Ovary (tissue), 9 donors: ENCODE data around the gene KLHL5. TPM values are rescaled to one million over a fixed set of nuclear protein-coding genes. Genes with fewer than 3 reads are reported as not detected.

Experiments
- DNase-seq, 5 donors: peaks; one replicate each; pipeline ENCODE4 v3.0.0-alpha.2; 2019 to 2020
- H3K27ac ChIP-seq, 2 donors: fragments of 200-600 bp; one replicate each; pipeline versions ENCODE4 v1.5.1 to v1.8.0; 2019 to 2022
- H3K27me3 ChIP-seq: fragments of 200-600 bp; one replicate; pipeline ENCODE4 v1.8.0; 2022
- H3K36me3 ChIP-seq: fragments of 200-600 bp; sonication (generic); one replicate; pipeline ENCODE4 v1.5.1; 2019
- H3K4me1 ChIP-seq: one replicate; pipeline ENCODE4 v1.8.1; 2013; ENCODE audit warnings: mild to moderate bottlenecking, moderate library complexity; ENCODE audit not compliant: insufficient read depth
- H3K4me3 ChIP-seq: fragments of 200-600 bp; sonication (generic); one replicate; pipeline ENCODE4 v1.5.1; 2017
- H3K9me3 ChIP-seq, 2 donors: fragments of 200-600 bp in 1 of 2; sonication (generic) in 1 of 2; one replicate each; pipeline versions ENCODE4 v1.5.1 to v1.8.1; 2013 to 2019; ENCODE audit warnings: mild to moderate bottlenecking in 1 of 2, moderate library complexity in 1 of 2
- EP300 ChIP-seq: sonication (generic); formaldehyde crosslinking; IDR thresholded peaks from one replicate; pipeline ENCODE4 v1.6.1; 2017; ENCODE audit warnings: antibody characterized with exemption
- POLR2A ChIP-seq: fragments of 450-650 bp; IDR thresholded peaks from one replicate; pipeline ENCODE4 v1.6.1; 2017; ENCODE audit warnings: antibody characterized with exemption, mild to moderate bottlenecking, moderate library complexity
- WGBS, 3 donors: extraction: QIAGEN DNeasy Blood & Tissue Kit in 1 of 3; methylation state at CpG; one replicate each; pipeline versions ENCODE4 v1.1.5 to v1.1.7; 2013 to 2017; 5-methylcytosine and 5-hydroxymethylcytosine counted together
- intact Hi-C, 4 donors: fragments of 100-400 bp; cut with DNase I; formaldehyde crosslinking; loops; one replicate each; pipeline versions ENCODE4 v1.11.0 to v1.15.1; 2022 to 2023
- polyA plus RNA-seq, 2 donors: library from polyadenylated mRNA; stranded (reverse); fragments of 200-250 nt in 1 of 2; fragments of 350-450 nt in 1 of 2; fragmentation: Illumina TruSeq in 1 of 2; extraction: RNeasy Lipid Tissue Mini Kit (QIAGEN cat#74804) in 1 of 2; gene quantifications; one replicate each; pipeline ENCODE4 v1.2.3, GENCODE V29; 2013 to 2014
- total RNA-seq, 7 donors: library from RNA; depleted of rRNA in 2 of 7; stranded (reverse); fragments of >200 nt in 2 of 7; fragmentation: NEBNext Ultra II Directional in 3 of 7; extraction: Animal tissue kit (Norgen Biotek cat#: 25700) in 3 of 7; gene quantifications; one replicate each; pipeline versions ENCODE4 v1.1.0 to v1.2.4, GENCODE V29; 2016 to 2023
- TF ChIP-seq, protein P1 (sequence below), 3 donors: fragments of 450-650 bp in 2 of 3; fragments of 200-600 bp in 1 of 3; IDR thresholded peaks; one replicate each; pipeline versions ENCODE4 v1.5.1 to v1.8.0; 2016 to 2022; ENCODE audit warnings: antibody characterized with exemption in 3 of 3, mild to moderate bottlenecking in 1 of 3
- donor health status: DM: no; HTN: no; CAD: no; lungs with moderate emphysema.
- donor health status: DM: no; HTN: no; CAD: no.
- donor health status: Bipolar disorder and iron deficiency.
- donor health status: DM: yes; HTN: yes; CAD: no.
- donor health status: DM: no; HTN: no; CAD: no.
- donor health status: DM: yes; HTN: yes; CAD: no.

KLHL5 gene
- total and polyA plus RNA-seq, 9 donors, result 18.0 to 45.9 (median 34.1) TPM

DNA sequence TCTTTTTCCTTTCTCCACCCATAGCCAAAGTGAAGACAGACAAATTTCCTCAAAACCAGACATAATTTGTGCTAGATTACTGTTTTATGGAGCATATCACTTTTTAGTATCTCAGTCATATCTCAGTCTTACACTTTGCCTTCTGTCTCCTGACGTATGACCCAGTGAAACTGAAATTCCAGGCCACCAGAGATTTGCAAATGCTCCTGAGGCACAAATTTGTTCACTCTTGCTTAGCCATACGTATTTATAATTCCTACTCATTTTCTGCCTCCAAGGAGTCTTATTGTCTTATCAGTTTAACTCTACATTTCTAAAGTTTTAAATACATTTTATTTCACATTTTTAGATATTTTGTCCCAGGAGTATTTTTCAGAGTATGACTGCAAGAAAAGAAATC lies 39.8 kb upstream of the KLHL5 start:
- WGBS, 3 donors, result 90 to 93% (median 91%) methylated on average over 2 of the region's 2 CpGs
- Histone ChIP-seq H3K27me3 (no peaks in the 10 kb centered on the region), H3K36me3 (no peaks in the 10 kb centered on the region)

DNA sequence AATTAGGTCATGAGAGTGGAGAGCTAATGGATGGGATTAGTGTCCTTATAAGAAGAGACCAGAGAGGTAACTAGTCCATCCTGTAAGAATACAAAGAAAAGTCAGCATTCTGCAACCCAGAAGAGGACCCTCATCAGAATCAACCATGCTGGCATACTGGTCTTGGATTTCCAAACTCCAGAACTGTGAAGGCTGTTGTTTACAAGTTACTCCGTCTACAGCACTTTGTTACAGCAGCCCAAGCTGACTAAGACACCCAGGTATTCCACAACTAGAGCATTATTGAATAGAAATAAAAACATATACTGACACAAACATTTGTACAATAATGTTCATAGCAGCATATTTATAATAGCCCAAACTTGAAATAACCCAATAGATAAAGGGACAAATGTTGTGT lies 39.0 kb upstream of the KLHL5 start:
- H3K27me3 ChIP-seq, result no peaks in the 10 kb centered on the region
- WGBS, 3 donors, result 72 to 91% (median 86%) methylated on average over 1 of the region's 1 CpG
- no peak for DNase-seq
- no peak overlapping the region for H3K4me3 ChIP-seq
- no peaks in the 10 kb centered on the region for H3K4me1 ChIP-seq
- no peak overlapping the region for H3K27ac ChIP-seq
- intact Hi-C loops, result no loop called here
- no peaks in the 10 kb centered on the region for H3K9me3 ChIP-seq
- H3K36me3 ChIP-seq, result no peaks in the 10 kb centered on the region
- TF ChIP-seq POLR2A (no peak), EP300 (no peak)
- TF ChIP-seq, protein P1, sequence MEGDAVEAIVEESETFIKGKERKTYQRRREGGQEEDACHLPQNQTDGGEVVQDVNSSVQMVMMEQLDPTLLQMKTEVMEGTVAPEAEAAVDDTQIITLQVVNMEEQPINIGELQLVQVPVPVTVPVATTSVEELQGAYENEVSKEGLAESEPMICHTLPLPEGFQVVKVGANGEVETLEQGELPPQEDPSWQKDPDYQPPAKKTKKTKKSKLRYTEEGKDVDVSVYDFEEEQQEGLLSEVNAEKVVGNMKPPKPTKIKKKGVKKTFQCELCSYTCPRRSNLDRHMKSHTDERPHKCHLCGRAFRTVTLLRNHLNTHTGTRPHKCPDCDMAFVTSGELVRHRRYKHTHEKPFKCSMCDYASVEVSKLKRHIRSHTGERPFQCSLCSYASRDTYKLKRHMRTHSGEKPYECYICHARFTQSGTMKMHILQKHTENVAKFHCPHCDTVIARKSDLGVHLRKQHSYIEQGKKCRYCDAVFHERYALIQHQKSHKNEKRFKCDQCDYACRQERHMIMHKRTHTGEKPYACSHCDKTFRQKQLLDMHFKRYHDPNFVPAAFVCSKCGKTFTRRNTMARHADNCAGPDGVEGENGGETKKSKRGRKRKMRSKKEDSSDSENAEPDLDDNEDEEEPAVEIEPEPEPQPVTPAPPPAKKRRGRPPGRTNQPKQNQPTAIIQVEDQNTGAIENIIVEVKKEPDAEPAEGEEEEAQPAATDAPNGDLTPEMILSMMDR (IDR thresholded peaks at IDR 0.05), result no peak

More for the DNA sequence above, 39.8 kb upstream of the KLHL5 start:
- Histone ChIP-seq H3K9me3 (no peaks in the 10 kb centered on the region), H3K4me1 (no peaks in the 10 kb centered on the region), H3K27ac (no peak overlapping the region), H3K4me3 (no peak overlapping the region)
- no peak for TF ChIP-seq POLR2A
- TF ChIP-seq EP300, result no peak
- TF ChIP-seq, protein P1 (IDR thresholded peaks at IDR 0.05), result no peak
- intact Hi-C loops, result no loop called here
- no peak for DNase-seq

DNA sequence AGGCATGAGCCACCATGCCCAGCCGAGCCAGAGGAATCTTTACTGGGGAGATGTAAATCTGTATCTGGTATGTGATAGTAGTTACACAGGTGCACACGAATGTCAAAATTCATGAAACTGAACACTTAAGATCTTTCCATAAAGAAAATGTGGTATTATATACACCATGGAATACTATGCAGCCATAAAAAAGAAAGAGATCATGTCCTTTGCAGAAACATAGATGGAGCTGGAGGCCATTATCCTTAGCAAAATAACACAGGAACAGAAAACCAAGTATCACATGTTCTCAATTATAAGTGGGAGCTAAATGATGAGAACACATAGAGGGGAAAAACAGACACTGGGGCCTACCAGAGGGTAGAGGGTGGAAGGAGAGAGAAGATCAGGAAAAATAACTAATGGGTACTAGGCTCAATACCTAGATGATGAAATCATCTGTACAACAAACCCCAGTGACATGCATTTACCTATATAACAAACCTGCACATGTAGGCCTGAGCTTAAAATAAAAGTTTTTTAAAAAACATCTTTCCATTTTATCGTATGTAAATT lies 37.6 kb upstream of the KLHL5 start:
- Histone ChIP-seq H3K27me3 (no peaks in the 10 kb centered on the region), H3K4me3 (no peak overlapping the region), H3K9me3 (no peaks in the 10 kb centered on the region), H3K27ac (no peak overlapping the region), H3K4me1 (no peaks in the 10 kb centered on the region), H3K36me3 (no peaks in the 10 kb centered on the region)
- TF ChIP-seq POLR2A (no peak), EP300 (no peak)
- TF ChIP-seq, protein P1 (IDR thresholded peaks at IDR 0.05), result no peak
- no peak for DNase-seq
- intact Hi-C loops, result no loop called here
- WGBS, 3 donors, result 96% methylated on average over 3 of the region's 3 CpGs

DNA sequence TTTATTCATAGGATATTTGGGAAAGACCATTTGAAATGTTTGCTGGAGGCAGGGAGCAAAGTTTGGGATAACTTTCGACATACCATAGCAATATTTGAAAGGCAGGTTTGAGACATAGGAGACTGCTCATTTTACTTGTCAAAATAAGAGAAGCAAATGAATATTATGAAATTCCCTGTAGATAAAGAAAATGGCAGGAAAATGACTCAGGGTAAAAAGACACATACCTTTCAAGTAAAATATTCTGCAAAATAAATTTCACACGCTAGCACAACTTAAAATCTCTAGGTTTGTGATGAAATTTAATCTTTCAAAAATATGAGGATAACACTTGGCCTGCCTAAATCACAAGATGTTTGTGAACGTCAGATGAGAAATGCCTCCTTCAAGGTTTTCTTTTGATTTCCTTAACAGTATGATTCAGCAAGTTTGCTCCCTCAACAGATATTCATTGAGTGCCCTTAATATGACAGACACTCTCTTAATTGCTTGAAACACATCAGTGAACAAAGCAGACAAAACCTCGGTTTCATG lies 36.4 kb upstream of the KLHL5 start:
- no peak overlapping the region for H3K27ac ChIP-seq
- H3K4me1 ChIP-seq, result no peaks in the 10 kb centered on the region
- WGBS, 3 donors, result 22 to 39% (median 26%) methylated on average over 4 of the region's 4 CpGs
- TF ChIP-seq POLR2A (no peak), EP300 (no peak)
- TF ChIP-seq, protein P1 (IDR thresholded peaks at IDR 0.05), result no peak
- no peaks in the 10 kb centered on the region for H3K9me3 ChIP-seq
- no peak overlapping the region for H3K4me3 ChIP-seq
- intact Hi-C loops, result no loop called here
- H3K27me3 ChIP-seq, result no peaks in the 10 kb centered on the region
- DNase-seq, result no peak
- no peaks in the 10 kb centered on the region for H3K36me3 ChIP-seq
